ENCODE results near the gene RPS8.

The RPS8 gene

GRCh38 chr1:44798481-44799365 is 23.4 kb downstream of the RPS8 start:
- intact Hi-C loops (cut with DNase I; ENCODE audit: low total_unique reads) = no loop called here
- Histone ChIP-seq H3K36me3 (peaks cover under 1 to 16% (median 15%) of the 10 kb centered on the region in 3 donors), H3K27me3 (no peaks in the 10 kb centered on the region), H3K4me1 (peaks cover 0 to 33% (median 28%) of the 10 kb centered on the region in 4 donors), H3K4me3 (no peak overlapping the region), H3K9me3 (no peaks in the 10 kb centered on the region), H3K27ac (peak overlapping the region; percentile 94 to 98)
- no peak for TF ChIP-seq CTCF (IDR thresholded peaks at IDR 0.05)
- DNase-seq = peak; percentile 22 to 69

- peaks cover 0 to 43% (median 29%) of the 10 kb centered on the region in 4 donors for H3K4me1 ChIP-seq
- no peaks in the 10 kb centered on the region for H3K9me3 ChIP-seq
- intact Hi-C loops (cut with DNase I; ENCODE audit: low total_unique reads) = no loop called here
- peaks cover 11 to 29% (median 25%) of the 10 kb centered on the region in 3 donors for H3K36me3 ChIP-seq
- DNase-seq = peak; percentile 99
- H3K27me3 ChIP-seq = no peaks in the 10 kb centered on the region
- TF ChIP-seq CTCF (IDR thresholded peaks at IDR 0.05) = peak; percentile 89 to 95
- H3K27ac ChIP-seq = peak within 1 kb of the TSS; percentile 94 to 98
- H3K4me3 ChIP-seq = peak within 1 kb of the TSS; percentile 83 to 100
Observed at GRCh38 chr1:44799770-44800584, 24.6 kb downstream of the RPS8 start, which contains the start of gene PLK3. Gene PLK3 (plus strand): TSS chr1:44800377. CDS start chr1:44800464, 87 bp downstream.

DNA sequence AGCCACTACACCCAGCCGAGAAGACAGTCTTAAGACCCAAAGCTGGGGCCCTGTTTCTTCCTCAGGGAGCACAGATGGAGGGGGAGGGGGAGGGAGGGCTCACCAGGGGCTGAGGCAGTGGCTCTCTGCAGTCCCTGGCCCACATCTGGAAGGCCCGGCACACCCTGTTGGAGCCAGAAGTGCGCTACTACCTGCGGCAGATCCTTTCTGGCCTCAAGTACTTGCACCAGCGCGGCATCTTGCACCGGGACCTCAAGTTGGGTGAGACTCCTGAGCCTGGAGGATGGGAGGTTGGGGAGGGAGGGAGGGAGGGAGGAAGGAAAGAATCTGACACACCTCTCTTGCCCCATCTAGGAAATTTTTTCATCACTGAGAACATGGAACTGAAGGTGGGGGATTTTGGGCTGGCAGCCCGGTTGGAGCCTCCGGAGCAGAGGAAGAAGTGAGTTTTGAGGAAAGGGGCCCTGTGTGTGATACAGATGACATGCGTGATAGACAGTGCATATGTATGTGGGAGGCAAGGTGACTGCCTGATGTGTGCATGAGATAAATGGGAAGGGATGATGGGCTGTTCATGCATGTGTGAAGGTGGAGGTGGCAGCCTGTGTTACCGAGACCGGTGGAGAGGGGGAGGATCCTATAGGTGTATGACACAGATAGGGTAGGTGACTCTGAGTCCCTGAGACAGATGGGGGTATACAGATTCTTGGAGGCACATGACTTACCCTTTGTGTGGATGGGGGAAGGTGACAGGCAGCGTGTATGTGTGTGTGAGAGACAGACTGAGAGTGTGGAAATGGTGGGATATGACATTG is 26.4 kb downstream of the RPS8 start:
- TF ChIP-seq CTCF (IDR thresholded peaks at IDR 0.05) = no peak
- H3K4me1 ChIP-seq = peaks cover 3 to 60% (median 45%) of the 10 kb centered on the region in 4 donors
- H3K9me3 ChIP-seq = no peaks in the 10 kb centered on the region
- peak overlapping the region; percentile 83 to 100 for H3K4me3 ChIP-seq
- intact Hi-C loops (cut with DNase I; ENCODE audit: low total_unique reads) = no loop called here
- peak overlapping the region; percentile 94 to 98 for H3K27ac ChIP-seq
- DNase-seq = peak in 1 of 2 donors; percentile 28
- H3K36me3 ChIP-seq = peaks cover 11 to 44% (median 41%) of the 10 kb centered on the region in 3 donors
- no peaks in the 10 kb centered on the region for H3K27me3 ChIP-seq

- peak; percentile 23 to 68 for DNase-seq
- Histone ChIP-seq H3K4me3 (peak overlapping the region; percentile 83 to 100), H3K36me3 (peaks cover 11 to 44% (median 41%) of the 10 kb centered on the region in 3 donors), H3K27me3 (no peaks in the 10 kb centered on the region), H3K9me3 (no peaks in the 10 kb centered on the region), H3K4me1 (peaks cover 5 to 68% (median 51%) of the 10 kb centered on the region in 4 donors), H3K27ac (peak overlapping the region; percentile 94 to 98)
- intact Hi-C loops (cut with DNase I; ENCODE audit: low total_unique reads) = no loop called here
- no peak for TF ChIP-seq CTCF (IDR thresholded peaks at IDR 0.05)
Observed at GRCh38 chr1:44802306-44803061, 27.1 kb downstream of the RPS8 start.

All from tibial artery (tissue), 4 donors.